Activated naive CD8-positive, alpha-beta T cell treated with anti-CD3 and anti-CD28 coated beads, Interleukin-2, amount 10 ng/mL, durations not matched to agents 7 days and 5 days (primary cell): ENCODE data around the gene POC1B. TPM values are rescaled to one million over a fixed set of nuclear protein-coding genes. Genes with fewer than 3 reads are reported as not detected.

Experiments
- ATAC-seq: fragments of 150-1000 bp; cut with Tn5 transposase; one replicate; pipeline ENCODE4 v1.10.0; 2021; ENCODE audit warnings: low read depth, moderate library complexity
- POLR2A ChIA-PET: fragments of 350-600 bp; sonication (Branson Sonifier 250); formaldehyde crosslinking; loops from one replicate; lab custom pipeline; 2021; ENCODE audit warnings: antibody characterized with exemption; lab: Charles Lee
- DNase-seq: peaks from one replicate; pipeline ENCODE4 v3.0.0; 2021
- H3K27ac Mint-ChIP-seq: one replicate; pipeline ENCODE4 v1.8.0; 2022; ENCODE audit warnings: mild to moderate bottlenecking, mixed read lengths
- H3K27me3 Mint-ChIP-seq: one replicate; pipeline ENCODE4 v1.8.0; 2022; ENCODE audit warnings: mild to moderate bottlenecking, moderate library complexity, mixed read lengths
- H3K36me3 Mint-ChIP-seq: one replicate; pipeline ENCODE4 v1.8.0; 2021; ENCODE audit warnings: mild to moderate bottlenecking, mixed read lengths
- H3K4me1 Mint-ChIP-seq: one replicate; pipeline ENCODE4 v1.8.0; 2021; ENCODE audit warnings: mixed read lengths
- H3K4me3 Mint-ChIP-seq: one replicate; pipeline ENCODE4 v1.8.0; 2022; ENCODE audit warnings: mild to moderate bottlenecking, moderate library complexity, mixed read lengths
- H3K9me3 Mint-ChIP-seq: one replicate; pipeline ENCODE4 v1.8.0; 2021; ENCODE audit warnings: mixed read lengths
- total RNA-seq, 2 experiments: library from RNA; stranded (reverse); gene quantifications; one replicate each; pipeline ENCODE4 v1.2.3, GENCODE V29; 2021

The POC1B gene
- total RNA-seq, 2 experiments from 2014 or later, result 48.0 to 48.8 TPM

DNA sequence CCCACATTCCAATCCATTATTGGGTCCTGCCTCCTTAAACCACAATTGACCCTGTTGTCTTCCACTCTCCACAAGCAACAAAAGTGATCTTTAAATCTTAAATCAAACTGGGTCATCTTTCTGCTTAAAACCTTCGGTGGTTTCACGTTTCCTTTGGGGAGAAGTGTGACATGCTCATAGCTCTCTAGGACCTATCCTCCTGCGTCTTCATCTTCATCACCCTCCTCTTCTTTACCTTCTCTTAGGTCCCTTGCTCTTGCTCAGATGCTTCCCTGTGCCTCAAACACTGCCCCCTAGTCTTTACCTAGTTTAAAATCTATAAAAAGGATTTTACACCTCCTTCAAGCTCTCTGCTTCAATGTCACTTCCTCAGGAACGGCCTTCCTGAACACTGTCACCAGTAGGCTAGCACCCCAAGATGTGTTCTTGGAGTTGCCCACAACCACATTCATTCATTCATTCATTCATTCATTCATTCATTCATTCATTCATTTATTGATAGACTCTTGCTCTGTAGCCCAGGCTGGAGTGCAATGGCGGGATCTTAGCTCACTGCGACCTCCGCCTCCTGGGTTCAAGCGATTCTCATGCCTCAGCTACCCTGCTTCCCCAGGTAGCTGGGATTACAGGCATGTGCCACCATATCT, 48.1 kb downstream of the POC1B start:
- no peak for DNase-seq
- peak overlapping the region; percentile 15 for H3K4me3 Mint-ChIP-seq
- H3K4me1 Mint-ChIP-seq, result peaks cover 24% of the 10 kb centered on the region
- ATAC-seq, result no peak
- no peaks in the 10 kb centered on the region for H3K9me3 Mint-ChIP-seq
- H3K27me3 Mint-ChIP-seq, result no peaks in the 10 kb centered on the region
- no peak overlapping the region for H3K27ac Mint-ChIP-seq
- POLR2A ChIA-PET, result no interaction called here
- peaks cover 24% of the 10 kb centered on the region for H3K36me3 Mint-ChIP-seq

DNA sequence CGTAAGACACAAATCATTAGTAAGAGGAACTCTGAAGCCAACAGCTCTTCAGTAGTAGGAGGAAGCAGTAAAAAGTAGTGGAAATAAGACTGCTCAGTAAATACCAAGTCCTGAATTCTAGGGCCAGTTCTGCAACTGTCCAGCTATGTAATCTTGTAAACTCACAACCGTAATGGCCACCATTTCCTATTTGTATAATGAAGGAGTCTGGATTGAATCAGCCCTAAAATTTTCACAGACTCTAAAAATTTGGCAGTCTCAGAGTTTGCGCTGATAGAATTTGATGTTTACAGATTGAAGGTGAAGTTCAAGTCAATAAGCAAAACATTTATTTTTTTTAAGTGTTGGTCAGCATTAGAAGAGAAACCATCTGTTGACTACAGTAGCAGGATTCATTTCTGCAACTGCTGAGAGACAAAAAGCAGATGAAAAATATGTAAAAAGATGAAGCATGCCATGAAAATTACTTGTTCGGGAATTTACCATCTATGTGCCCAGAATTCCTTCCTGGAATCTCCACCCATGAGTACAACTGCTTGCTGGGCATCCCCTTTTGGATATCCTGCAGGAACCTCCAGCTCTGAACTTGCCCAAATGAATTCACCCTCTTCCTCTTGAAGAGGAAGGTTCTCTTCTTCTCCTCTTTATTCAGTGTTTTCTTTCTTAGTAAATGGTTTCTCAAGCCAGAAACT, 48.8 kb downstream of the POC1B start:
- no peak for DNase-seq
- no peak overlapping the region for H3K27ac Mint-ChIP-seq
- H3K4me1 Mint-ChIP-seq, result peaks cover 29% of the 10 kb centered on the region
- no peaks in the 10 kb centered on the region for H3K27me3 Mint-ChIP-seq
- H3K36me3 Mint-ChIP-seq, result peaks cover 22% of the 10 kb centered on the region
- no peak overlapping the region for H3K4me3 Mint-ChIP-seq
- no peaks in the 10 kb centered on the region for H3K9me3 Mint-ChIP-seq
- no peak for ATAC-seq
- POLR2A ChIA-PET, result no interaction called here

DNA sequence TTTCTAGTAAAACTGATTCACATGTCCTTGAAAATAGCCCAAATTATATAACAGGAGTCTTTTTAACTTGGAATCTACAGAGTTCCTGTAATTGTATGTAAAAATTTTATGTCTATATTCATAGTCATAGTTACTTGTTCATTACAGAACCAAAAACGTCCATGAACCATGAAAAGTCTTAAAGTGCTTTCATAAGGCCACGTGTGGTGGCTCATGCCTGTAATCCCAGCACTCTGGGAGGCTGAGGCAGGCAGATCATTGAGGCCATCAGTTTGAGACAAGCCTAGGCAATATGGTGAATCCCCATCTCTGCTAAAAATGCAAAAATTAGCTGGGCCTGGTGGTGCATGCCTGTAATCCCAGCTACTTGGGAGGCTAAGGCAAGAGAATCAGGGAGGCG, 49.6 kb downstream of the POC1B start:
- Mint-ChIP-seq H3K36me3 (peaks cover 16% of the 10 kb centered on the region), H3K4me3 (no peak overlapping the region), H3K27me3 (no peaks in the 10 kb centered on the region), H3K4me1 (peaks cover 32% of the 10 kb centered on the region), H3K9me3 (no peaks in the 10 kb centered on the region), H3K27ac (no peak overlapping the region)
- ATAC-seq (no peak), DNase-seq (no peak)
- POLR2A ChIA-PET, result no interaction called here

DNA sequence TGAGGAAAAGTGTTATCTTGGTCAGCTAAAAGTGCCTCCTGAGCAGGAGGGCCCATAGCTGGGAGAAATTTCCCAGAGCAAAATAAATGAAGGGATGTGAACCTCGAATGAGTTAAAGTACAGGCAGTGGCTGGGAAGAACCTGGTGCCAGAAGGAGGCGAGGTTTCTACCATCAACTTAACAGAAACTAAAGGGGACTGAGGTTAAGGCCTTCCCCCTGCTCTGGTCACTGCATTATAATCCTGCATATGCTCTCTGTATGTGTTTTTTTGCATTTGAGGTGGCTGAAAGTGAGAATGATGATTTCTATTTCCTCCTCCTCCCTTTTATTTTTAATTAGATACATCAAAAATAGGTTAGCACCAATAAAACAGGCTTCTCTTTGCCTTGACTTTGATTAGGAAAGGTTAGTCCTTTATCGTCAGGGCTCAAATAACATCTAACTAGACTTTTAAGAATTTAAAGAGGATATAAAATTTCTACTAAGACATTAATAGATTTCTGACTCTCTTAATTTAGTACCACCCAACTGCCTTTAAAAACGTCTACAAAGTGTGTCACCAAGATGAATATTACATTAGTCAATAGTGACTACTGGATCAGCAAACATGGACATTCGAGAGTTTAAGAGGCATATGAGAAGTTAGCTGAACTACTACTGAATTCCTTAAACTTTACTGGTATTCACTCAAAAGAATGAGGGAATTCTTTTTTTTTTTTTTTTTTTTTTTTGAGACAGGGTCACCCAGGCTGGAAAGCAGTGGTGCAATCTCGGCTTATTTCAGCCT, 50.5 kb downstream of the POC1B start:
- POLR2A ChIA-PET, result interaction anchor here (0.7 to 1.1 kb wide), 2 partner anchors 169 to 436 kb away, joined by 3 to 5 read pairs; no protein-coding TSS in a partner anchor
- H3K9me3 Mint-ChIP-seq, result no peaks in the 10 kb centered on the region
- H3K36me3 Mint-ChIP-seq, result peaks cover 13% of the 10 kb centered on the region
- no peak for ATAC-seq
- peaks cover 41% of the 10 kb centered on the region for H3K4me1 Mint-ChIP-seq
- H3K4me3 Mint-ChIP-seq, result no peak overlapping the region
- no peaks in the 10 kb centered on the region for H3K27me3 Mint-ChIP-seq
- DNase-seq, result no peak
- no peak overlapping the region for H3K27ac Mint-ChIP-seq

DNA sequence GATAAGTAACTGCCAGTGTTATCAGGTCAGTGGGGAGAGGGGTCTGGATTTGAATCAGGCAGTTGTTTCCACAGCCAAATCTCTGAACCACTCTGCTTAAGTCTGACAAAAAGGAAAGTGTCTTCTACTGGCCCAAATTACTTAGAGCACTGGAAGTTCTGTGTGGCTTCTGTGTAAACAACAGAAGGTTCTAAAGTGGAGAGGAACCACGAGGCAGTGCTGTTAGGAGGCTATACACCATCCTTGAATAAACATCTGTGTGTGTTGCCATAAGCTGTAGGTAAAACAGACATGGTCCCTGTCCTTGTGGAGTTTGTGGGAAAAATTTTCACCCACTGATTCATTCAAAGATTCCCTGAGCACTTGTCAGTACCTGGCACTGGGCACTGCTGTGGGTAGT, 51.2 kb downstream of the POC1B start:
- Mint-ChIP-seq H3K4me1 (peaks cover 43% of the 10 kb centered on the region), H3K27me3 (no peaks in the 10 kb centered on the region), H3K9me3 (no peaks in the 10 kb centered on the region), H3K4me3 (no peak overlapping the region), H3K36me3 (peaks cover 10% of the 10 kb centered on the region), H3K27ac (peak overlapping the region; percentile 67)
- DNase-seq (no peak), ATAC-seq (peak; percentile 38)
- POLR2A ChIA-PET, result interaction anchor here (1.1 to 1.5 kb wide), 2 partner anchors 49 to 436 kb away, joined by 3 to 8 read pairs; partner anchors contain the start of gene GALNT4

DNA sequence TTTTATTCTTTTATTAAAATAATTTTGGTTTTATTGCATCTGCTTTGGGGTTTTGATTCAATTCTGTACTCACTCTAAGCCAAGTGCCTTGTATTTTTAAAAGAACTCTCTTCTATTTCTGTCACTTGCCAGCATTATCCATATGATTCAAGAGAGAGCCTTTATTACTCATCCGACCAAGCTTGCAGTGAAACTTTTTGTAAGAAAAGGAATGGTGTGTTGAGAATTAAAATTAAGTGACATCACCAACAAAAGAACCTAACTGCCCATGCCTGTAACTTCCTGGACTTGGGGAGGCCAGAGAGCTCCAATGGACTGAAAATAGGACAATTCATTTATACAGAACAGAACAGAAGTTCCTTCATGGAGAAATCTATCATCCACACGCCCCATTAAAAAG, 53.3 kb downstream of the POC1B start:
- ATAC-seq (no peak), DNase-seq (no peak)
- Mint-ChIP-seq H3K4me1 (peaks cover 53% of the 10 kb centered on the region), H3K9me3 (no peaks in the 10 kb centered on the region), H3K36me3 (peaks cover 5% of the 10 kb centered on the region), H3K27ac (peak overlapping the region; percentile 43), H3K4me3 (no peak overlapping the region), H3K27me3 (no peaks in the 10 kb centered on the region)
- POLR2A ChIA-PET, result interaction anchor here (7.3 kb wide), 1 partner anchor 53 kb away, joined by 62 read pairs; the partner anchor contains the start of genes GALNT4 and POC1B

DNA sequence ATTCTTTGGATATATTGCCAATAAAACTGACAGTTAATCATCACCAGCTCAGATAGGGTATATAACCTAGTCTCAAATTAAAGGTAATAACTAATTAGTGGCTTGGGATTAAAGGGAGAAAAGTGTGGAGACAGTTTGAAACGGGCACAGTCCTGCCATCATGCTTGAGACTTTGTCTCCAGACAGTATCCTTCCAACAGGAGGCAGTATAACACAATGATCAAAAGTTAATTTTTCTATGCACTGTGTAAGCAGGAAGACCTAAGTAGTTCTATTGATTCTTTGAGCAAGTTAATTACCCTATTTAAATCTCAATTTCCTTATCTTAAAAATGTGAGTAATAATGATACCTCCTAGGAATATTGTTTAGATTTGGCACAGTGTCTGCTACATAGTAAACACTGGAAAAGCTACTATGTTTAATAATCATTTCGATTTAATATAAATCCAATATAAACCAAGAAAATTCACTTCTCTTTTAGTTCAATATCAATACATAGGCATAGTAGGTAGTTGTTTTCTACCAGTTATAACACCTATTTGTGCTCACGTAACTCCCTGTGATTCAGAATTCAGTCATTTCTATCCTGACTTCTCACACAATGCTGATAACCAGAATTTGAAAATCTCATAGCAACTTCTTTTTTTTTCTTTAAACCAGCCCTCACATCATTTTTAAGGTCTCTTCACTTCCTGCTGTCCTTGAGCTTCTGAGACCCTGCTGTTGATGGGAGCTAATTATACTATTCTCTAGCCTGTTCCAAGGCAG, 54.9 kb downstream of the POC1B start:
- peak overlapping the region; percentile 41 for H3K4me3 Mint-ChIP-seq
- peak overlapping the region; percentile 50 for H3K27ac Mint-ChIP-seq
- no peak for DNase-seq
- H3K9me3 Mint-ChIP-seq, result no peaks in the 10 kb centered on the region
- H3K36me3 Mint-ChIP-seq, result peaks cover 14% of the 10 kb centered on the region
- no peaks in the 10 kb centered on the region for H3K27me3 Mint-ChIP-seq
- POLR2A ChIA-PET, result interaction anchor here (7.3 kb wide), 1 partner anchor 54 kb away, joined by 62 read pairs; the partner anchor contains the start of genes GALNT4 and POC1B
- H3K4me1 Mint-ChIP-seq, result peaks cover 62% of the 10 kb centered on the region
- ATAC-seq, result peak; percentile 45

DNA sequence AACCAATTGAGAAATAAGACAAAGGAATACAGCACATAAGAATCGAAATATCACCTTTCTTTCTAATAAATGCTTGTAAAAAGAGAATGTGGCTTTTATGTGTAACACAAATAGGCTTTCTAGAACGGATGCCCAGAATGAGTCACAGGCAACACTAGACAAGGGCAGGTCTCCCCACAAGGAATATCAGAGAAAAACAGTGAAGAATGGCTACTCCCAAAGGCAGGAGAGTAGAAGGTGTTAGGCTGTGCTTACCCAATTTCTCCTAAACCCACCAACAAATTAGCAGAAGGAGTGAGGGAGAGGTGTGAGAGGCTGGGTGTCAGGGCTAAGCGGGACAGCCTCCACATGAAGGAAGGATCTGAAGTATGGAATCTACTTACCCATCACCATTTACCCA, 56.5 kb downstream of the POC1B start:
- peak overlapping the region; percentile 60 for H3K4me3 Mint-ChIP-seq
- DNase-seq (no peak), ATAC-seq (peak; percentile 54)
- H3K4me1 Mint-ChIP-seq, result peaks cover 56% of the 10 kb centered on the region
- H3K36me3 Mint-ChIP-seq, result peaks cover 20% of the 10 kb centered on the region
- POLR2A ChIA-PET, result interaction anchor here (0.7 to 7.3 kb wide), 5 partner anchors 56 to 454 kb away, joined by 3 to 62 read pairs (median 15); partner anchors contain the start of genes DUSP6, GALNT4 and POC1B
- H3K27me3 Mint-ChIP-seq, result no peaks in the 10 kb centered on the region
- H3K27ac Mint-ChIP-seq, result peak overlapping the region; percentile 85
- H3K9me3 Mint-ChIP-seq, result no peaks in the 10 kb centered on the region

DNA sequence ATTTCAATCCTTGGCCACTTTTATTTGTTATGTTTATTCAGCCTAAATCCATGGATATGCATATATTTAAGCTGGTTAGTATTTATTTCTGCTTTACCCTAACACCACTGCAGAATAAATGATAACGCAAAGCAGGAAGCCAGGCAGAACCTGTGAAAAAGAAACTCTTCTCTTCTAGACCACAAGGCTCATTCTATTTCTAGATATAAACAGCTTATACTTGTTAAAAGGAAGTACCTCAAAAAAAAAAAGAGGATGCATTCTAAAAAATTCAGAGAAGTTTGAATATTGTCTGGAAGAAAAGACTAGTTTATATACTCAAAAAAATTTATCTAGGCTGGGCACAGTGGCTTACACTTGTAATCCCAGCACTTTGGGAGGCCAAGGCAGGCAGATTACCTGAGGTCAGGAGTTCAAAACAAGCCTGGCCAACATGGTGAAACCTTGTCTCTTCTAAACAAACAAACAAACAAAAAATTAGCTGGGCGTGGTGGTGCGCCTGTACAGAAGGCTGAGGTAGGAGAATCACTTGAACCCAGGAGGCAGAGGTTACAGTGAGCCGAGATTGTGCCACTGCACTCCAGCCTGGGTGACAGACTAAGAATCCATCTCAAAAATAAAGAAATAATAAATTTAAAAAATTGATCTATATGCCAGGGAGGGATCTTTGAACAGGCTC, 57.1 kb downstream of the POC1B start:
- H3K27ac Mint-ChIP-seq, result peak overlapping the region; percentile 85
- peaks cover 54% of the 10 kb centered on the region for H3K4me1 Mint-ChIP-seq
- H3K9me3 Mint-ChIP-seq, result no peaks in the 10 kb centered on the region
- H3K36me3 Mint-ChIP-seq, result peaks cover 19% of the 10 kb centered on the region
- POLR2A ChIA-PET, result interaction anchor here (0.7 to 7.3 kb wide), 11 partner anchors 9 to 452 kb away, joined by 3 to 62 read pairs (median 3); partner anchors contain the start of genes ATP2B1, DUSP6, GALNT4 and POC1B
- no peaks in the 10 kb centered on the region for H3K27me3 Mint-ChIP-seq
- peak; percentile 62 for ATAC-seq
- DNase-seq, result peak; percentile 42
- H3K4me3 Mint-ChIP-seq, result peak overlapping the region; percentile 60

DNA sequence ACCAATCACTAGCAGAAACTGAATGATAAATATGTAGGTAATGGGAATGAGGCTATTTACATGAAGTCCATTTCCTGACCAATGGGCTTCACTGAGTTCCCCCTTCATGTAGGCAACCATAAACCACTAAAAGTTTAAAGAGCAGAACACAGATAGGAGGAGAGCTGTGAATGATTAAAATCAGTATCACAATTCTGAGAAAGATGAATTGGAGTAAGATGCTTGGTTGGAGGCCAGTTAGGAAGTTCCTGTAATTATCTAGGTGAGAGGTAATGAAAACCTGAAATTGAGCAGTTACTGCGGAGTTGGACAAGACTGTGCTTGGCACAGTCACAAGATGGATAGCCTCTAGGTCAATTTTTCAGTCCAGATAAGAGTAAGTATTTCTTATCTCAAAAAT, 57.8 kb downstream of the POC1B start:
- Mint-ChIP-seq H3K27ac (peak overlapping the region; percentile 79), H3K9me3 (no peaks in the 10 kb centered on the region), H3K4me3 (peak overlapping the region; percentile 66), H3K27me3 (no peaks in the 10 kb centered on the region), H3K4me1 (peaks cover 56% of the 10 kb centered on the region), H3K36me3 (peaks cover 22% of the 10 kb centered on the region)
- POLR2A ChIA-PET, result interaction anchor here (0.7 to 7.3 kb wide), 12 partner anchors 30 to 451 kb away, joined by 3 to 62 read pairs (median 3); partner anchors contain the start of genes ATP2B1, DUSP6, GALNT4 and POC1B
- DNase-seq, result no peak
- ATAC-seq, result peak; percentile 49

DNA sequence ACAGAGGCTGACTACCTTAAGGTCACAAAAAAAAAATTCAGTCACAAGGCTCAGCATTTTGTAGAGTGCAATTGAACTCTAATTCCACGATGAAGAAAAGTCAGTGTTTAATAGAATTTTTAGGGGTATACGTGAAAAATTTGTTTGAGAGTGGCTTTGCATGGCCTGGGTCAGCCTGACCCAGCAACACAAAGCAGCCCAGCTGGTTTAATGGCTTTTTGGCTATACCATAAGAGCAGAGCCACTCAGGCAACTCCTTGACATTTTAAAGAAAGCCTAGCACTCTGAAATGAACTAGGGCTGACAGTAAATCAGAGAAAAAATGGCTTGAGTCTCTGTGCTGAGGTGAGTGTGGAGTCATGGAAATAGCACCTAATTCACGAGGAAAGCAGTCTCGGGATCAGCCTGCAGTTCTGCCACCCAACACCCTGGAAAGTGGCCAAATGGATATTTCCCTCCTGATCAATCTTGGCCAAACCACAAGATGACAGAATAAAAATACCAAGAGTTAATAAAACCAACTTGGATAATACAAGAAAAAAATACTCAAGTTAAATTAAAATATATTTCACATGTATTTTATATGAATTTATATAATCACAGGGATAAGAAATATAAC, 60.8 kb downstream of the POC1B start:
- POLR2A ChIA-PET, result no interaction called here
- Mint-ChIP-seq H3K4me1 (peaks cover 55% of the 10 kb centered on the region), H3K36me3 (peaks cover 24% of the 10 kb centered on the region), H3K27me3 (no peaks in the 10 kb centered on the region), H3K9me3 (no peaks in the 10 kb centered on the region), H3K27ac (peak overlapping the region; percentile 42), H3K4me3 (no peak overlapping the region)
- ATAC-seq (no peak), DNase-seq (no peak)
